DND-41 (cell line): ENCODE measurements around the gene CDC42SE1.

Source experiments
- CTCF ChIP-seq: IDR thresholded peaks from 2 replicates; pipeline ENCODE4 v1.5.1; 2012; ENCODE audit warnings: borderline replicate concordance, low read length, moderate library complexity, mild to moderate bottlenecking; ENCODE audit not compliant: poor library complexity, severe bottlenecking; ENCODE audit errors: extremely low read depth
- EZH2 ChIP-seq: IDR thresholded peaks from 3 replicates; pipeline ENCODE4 v1.6.1; 2012; ENCODE audit warnings: borderline replicate concordance, low read depth, mild to moderate bottlenecking, moderate library complexity, low read length, inconsistent platforms; ENCODE audit not compliant: severe bottlenecking

DNA sequence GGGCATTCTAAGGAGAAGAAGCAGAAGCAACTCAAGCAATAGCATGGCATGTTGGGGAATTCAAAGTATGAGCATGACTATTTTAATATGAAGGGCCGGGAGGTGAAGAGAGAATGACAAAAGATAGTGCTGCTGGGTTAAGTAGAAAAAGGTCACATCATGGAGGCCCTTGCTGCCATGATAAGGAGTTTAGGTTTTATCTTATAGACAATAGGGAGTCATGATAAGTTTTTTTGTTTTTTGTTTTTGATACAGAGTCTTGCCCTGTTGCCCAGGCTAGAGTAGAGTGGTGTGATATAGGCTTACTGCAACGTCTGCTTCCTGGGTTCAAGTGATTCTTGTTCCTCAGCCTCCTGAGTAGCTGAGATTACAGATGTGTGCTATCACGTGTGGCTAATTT lies 19.9 kb downstream of the CDC42SE1 start:
- TF ChIP-seq CTCF (no peak), EZH2 (no peak)
